Measurements from ENCODE around the gene HBEGF. TPM values are rescaled to one million over a fixed set of nuclear protein-coding genes. Genes with fewer than 3 reads are reported as not detected.
"Not testable (repeated sequence)": the region's sequence is repeated elsewhere in the genome, so short reads cannot be mapped to it uniquely, and the experiment has no call there.

HBEGF gene
- total RNA-seq, 1 experiment from 2014 or later = 1.8 TPM

DNA sequence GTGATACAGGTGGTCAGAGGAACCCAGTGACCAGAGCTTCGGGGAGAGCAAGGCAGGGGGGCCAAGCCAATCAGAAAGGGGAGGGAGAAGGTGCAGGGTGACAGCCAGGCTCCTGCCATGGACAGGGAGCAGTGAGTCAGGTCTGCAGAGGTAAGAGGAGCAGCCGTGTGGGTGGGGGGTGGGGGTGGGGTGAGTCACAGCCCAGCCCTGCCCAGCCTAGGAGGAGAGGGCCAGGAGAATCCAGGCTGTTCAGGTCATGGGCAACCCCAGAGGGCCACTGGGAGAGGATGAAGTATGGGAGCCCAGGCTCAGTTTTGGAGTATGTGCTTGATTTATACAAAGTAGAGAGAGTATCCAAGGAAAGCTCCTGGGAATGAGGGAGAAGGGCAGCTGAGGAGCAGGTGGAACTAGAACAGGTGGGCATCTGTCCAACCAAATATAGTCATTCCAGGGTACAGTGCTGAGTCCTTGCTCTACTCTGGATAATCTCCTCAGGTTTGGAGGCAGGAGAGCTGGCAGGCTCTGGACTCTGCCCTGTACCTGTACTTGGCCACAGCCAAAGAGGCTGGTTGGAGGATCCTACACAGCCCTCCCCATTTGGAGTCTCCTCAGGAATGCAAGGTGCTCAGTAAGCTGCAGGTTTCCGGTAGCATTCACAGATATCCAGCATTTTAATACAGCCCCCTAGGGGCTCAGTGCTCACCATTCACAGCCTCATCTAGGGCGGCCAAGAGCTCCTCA lies 1.6 kb downstream of the HBEGF start:
- H3K4me3 ChIP-seq (ENCODE audit: low read length) = no peak overlapping the region
- peaks cover 27% of the 10 kb centered on the region for H3K4me1 ChIP-seq (ENCODE audit: low read length)
- no peaks in the 10 kb centered on the region for H3K9me3 ChIP-seq (ENCODE audit: low read length)
- no peaks in the 10 kb centered on the region for H3K36me3 ChIP-seq (ENCODE audit: insufficient read depth, low read length)
- no peaks in the 10 kb centered on the region for H3K27me3 ChIP-seq (ENCODE audit: low read length)
- H3K79me2 ChIP-seq (ENCODE audit: low read length) = no peaks in the 10 kb centered on the region
- H3K9me2 ChIP-seq (replicated peaks; ENCODE audit: insufficient read depth, low read length) = no peaks in the 10 kb centered on the region
- no peak for DNase-seq
- H3K27ac ChIP-seq (ENCODE audit: low read length) = no peak overlapping the region
- H2AFZ ChIP-seq (ENCODE audit: low read length) = no peak overlapping the region
- H3K4me2 ChIP-seq (ENCODE audit: low read depth, low read length, poor library complexity, severe bottlenecking) = no peak overlapping the region
- H3K9ac ChIP-seq (ENCODE audit: low read length) = no peak overlapping the region
- H4K20me1 ChIP-seq (ENCODE audit: insufficient read depth, low read depth, low read length) = no peaks in the 10 kb centered on the region

DNA sequence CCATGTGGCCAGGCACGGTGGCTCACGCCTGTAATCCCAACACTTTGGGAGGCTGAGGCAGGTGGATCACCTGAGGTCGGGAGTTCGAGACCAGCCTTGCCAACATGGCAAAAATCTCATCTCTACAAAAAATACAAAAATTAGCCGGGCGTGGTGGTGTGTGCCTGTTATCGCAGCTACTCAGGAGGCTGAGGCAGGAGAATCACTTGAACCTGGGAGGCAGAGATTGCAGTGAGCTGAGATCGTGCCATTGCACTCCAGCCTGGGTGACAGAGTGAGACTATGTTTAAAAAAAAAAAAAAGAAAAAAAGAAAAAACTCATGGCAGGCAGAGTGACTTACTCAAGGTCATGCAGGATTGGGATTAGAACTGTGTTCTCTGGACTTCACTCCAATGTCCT lies 2.6 kb downstream of the HBEGF start:
- peaks cover 27% of the 10 kb centered on the region for H3K4me1 ChIP-seq (ENCODE audit: low read length)
- not testable (repeated sequence) for H3K27ac ChIP-seq (ENCODE audit: low read length); H2AFZ ChIP-seq (ENCODE audit: low read length); H3K9me2 ChIP-seq (replicated peaks; ENCODE audit: insufficient read depth, low read length); H4K20me1 ChIP-seq (ENCODE audit: insufficient read depth, low read depth, low read length); H3K9me3 ChIP-seq (ENCODE audit: low read length); H3K79me2 ChIP-seq (ENCODE audit: low read length); H3K36me3 ChIP-seq (ENCODE audit: insufficient read depth, low read length); H3K9ac ChIP-seq (ENCODE audit: low read length); H3K27me3 ChIP-seq (ENCODE audit: low read length); H3K4me3 ChIP-seq (ENCODE audit: low read length); DNase-seq; H3K4me2 ChIP-seq (ENCODE audit: low read depth, low read length, poor library complexity, severe bottlenecking)

DNA sequence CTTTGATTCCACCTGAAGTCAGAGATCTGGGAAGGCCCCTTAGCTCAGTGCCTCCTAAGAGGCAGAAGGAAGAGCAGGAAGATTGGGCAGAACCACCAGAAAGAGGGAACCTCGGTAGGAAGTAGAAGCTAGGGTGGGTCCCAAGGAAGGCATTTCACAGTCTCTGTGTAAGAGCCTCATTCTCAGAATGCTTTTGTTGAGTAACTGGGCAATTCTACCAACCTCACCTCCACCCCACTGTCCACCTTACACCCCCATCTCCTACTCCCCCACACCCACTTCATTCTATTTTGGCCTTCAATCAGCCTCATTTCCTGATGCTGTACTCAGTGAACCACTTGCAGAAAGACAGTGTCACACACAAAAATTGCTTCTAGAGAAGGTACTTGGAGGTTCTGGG lies 3.5 kb downstream of the HBEGF start:
- DNase-seq = no peak
- Histone ChIP-seq H3K4me2 (ENCODE audit: low read depth, low read length, poor library complexity, severe bottlenecking) (no peak overlapping the region), H3K27ac (ENCODE audit: low read length) (no peak overlapping the region), H3K27me3 (ENCODE audit: low read length) (no peaks in the 10 kb centered on the region), H3K79me2 (ENCODE audit: low read length) (no peaks in the 10 kb centered on the region), H3K9me3 (ENCODE audit: low read length) (no peaks in the 10 kb centered on the region), H2AFZ (ENCODE audit: low read length) (peak overlapping the region; percentile 85; the same call in 1 of the 2 replicates), H3K4me1 (ENCODE audit: low read length) (peaks cover 27% of the 10 kb centered on the region), H4K20me1 (ENCODE audit: insufficient read depth, low read depth, low read length) (no peaks in the 10 kb centered on the region), H3K9ac (ENCODE audit: low read length) (no peak overlapping the region), H3K36me3 (ENCODE audit: insufficient read depth, low read length) (no peaks in the 10 kb centered on the region), H3K9me2 (replicated peaks; ENCODE audit: insufficient read depth, low read length) (no peaks in the 10 kb centered on the region), H3K4me3 (ENCODE audit: low read length) (no peak overlapping the region)

DNA sequence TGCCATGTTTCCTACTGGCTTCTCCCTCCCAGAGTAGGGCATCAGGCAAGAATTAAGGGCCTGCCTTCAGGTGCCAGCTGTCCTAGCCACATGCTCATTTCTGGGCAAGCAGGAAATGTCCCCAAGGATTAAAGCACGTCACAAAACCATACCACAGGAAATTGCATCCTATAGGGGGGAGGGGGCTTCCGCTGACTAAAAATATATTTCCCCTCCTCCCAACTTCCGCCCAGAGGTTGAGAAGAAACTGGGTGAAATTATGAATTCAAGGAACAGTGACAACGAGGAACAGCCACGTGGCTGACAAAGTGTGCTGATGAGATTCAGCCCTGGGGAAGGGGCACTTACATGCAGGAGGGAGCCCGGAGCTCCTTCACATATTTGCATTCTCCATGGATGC lies 4.1 kb downstream of the HBEGF start:
- no peaks in the 10 kb centered on the region for H3K27me3 ChIP-seq (ENCODE audit: low read length)
- H3K79me2 ChIP-seq (ENCODE audit: low read length) = no peaks in the 10 kb centered on the region
- DNase-seq = peak; percentile 71
- no peak overlapping the region for H3K9ac ChIP-seq (ENCODE audit: low read length)
- H3K4me1 ChIP-seq (ENCODE audit: low read length) = peaks cover 24% of the 10 kb centered on the region
- H3K9me2 ChIP-seq (replicated peaks; ENCODE audit: insufficient read depth, low read length) = no peaks in the 10 kb centered on the region
- H2AFZ ChIP-seq (ENCODE audit: low read length) = peak overlapping the region; percentile 85; the same call in 1 of the 2 replicates
- no peak overlapping the region for H3K27ac ChIP-seq (ENCODE audit: low read length)
- no peaks in the 10 kb centered on the region for H4K20me1 ChIP-seq (ENCODE audit: insufficient read depth, low read depth, low read length)
- no peak overlapping the region for H3K4me3 ChIP-seq (ENCODE audit: low read length)
- H3K4me2 ChIP-seq (ENCODE audit: low read depth, low read length, poor library complexity, severe bottlenecking) = peak overlapping the region; percentile 34
- no peaks in the 10 kb centered on the region for H3K9me3 ChIP-seq (ENCODE audit: low read length)
- H3K36me3 ChIP-seq (ENCODE audit: insufficient read depth, low read length) = no peaks in the 10 kb centered on the region

DNA sequence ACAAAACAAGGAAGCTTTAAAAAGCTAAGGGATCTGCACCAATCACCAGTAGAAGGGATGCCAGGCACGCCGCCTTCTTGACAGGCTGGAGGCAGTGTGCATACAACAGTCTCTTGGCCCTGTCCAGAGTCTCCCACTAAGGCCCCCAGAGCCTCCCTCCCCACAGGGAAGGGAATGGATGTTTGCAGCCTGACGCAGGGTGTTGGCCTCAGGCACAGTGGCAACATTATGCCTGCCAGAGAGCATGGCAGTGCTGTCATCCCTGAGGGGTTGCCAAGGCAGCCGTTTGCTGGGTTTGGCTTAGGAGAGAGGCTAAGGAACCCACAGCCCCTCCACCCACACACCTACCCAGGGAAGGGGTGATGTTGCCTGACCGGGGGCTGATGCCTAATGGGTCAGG lies 4.8 kb downstream of the HBEGF start:
- Histone ChIP-seq H4K20me1 (ENCODE audit: insufficient read depth, low read depth, low read length) (no peaks in the 10 kb centered on the region), H3K9ac (ENCODE audit: low read length) (no peak overlapping the region), H3K79me2 (ENCODE audit: low read length) (no peaks in the 10 kb centered on the region), H3K4me3 (ENCODE audit: low read length) (no peak overlapping the region), H3K9me2 (replicated peaks; ENCODE audit: insufficient read depth, low read length) (no peaks in the 10 kb centered on the region), H3K27me3 (ENCODE audit: low read length) (no peaks in the 10 kb centered on the region), H3K27ac (ENCODE audit: low read length) (no peak overlapping the region), H3K4me2 (ENCODE audit: low read depth, low read length, poor library complexity, severe bottlenecking) (no peak overlapping the region), H3K4me1 (ENCODE audit: low read length) (peaks cover 18% of the 10 kb centered on the region), H3K36me3 (ENCODE audit: insufficient read depth, low read length) (no peaks in the 10 kb centered on the region), H2AFZ (ENCODE audit: low read length) (no peak overlapping the region), H3K9me3 (ENCODE audit: low read length) (no peaks in the 10 kb centered on the region)
- no peak for DNase-seq

DNA sequence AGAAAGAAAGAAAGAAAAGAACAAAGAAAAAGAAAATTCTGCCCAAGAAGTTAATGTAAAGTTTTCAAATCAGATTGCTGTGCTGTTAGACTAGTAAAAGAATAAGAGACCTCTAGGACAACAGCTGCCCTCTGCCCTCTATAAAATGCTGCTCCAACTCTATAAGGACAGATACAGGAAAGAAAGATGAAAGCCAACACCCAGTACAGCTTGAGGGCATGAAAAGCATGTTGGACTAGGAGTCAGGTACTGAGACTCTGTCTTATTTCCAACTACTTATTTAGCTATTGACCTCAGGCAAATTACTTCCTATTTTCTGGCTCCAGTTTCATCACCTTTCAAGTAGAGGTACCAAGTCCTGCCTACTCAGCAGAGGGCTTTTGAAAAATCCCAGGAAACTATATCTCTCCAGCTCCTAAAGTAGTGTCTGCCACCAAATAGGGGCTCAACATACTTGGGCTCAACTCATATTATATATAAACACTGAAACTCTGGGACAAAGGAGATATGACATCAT lies 5.7 kb downstream of the HBEGF start:
- Histone ChIP-seq H3K27me3 (ENCODE audit: low read length) (no peaks in the 10 kb centered on the region), H2AFZ (ENCODE audit: low read length) (no peak overlapping the region), H3K27ac (ENCODE audit: low read length) (no peak overlapping the region), H3K4me3 (ENCODE audit: low read length) (no peak overlapping the region), H4K20me1 (ENCODE audit: insufficient read depth, low read depth, low read length) (no peaks in the 10 kb centered on the region), H3K36me3 (ENCODE audit: insufficient read depth, low read length) (no peaks in the 10 kb centered on the region), H3K79me2 (ENCODE audit: low read length) (no peaks in the 10 kb centered on the region), H3K9me2 (replicated peaks; ENCODE audit: insufficient read depth, low read length) (no peaks in the 10 kb centered on the region), H3K9me3 (ENCODE audit: low read length) (no peaks in the 10 kb centered on the region), H3K4me2 (ENCODE audit: low read depth, low read length, poor library complexity, severe bottlenecking) (no peak overlapping the region), H3K9ac (ENCODE audit: low read length) (no peak overlapping the region), H3K4me1 (ENCODE audit: low read length) (peaks cover 15% of the 10 kb centered on the region)
- DNase-seq = no peak

DNA sequence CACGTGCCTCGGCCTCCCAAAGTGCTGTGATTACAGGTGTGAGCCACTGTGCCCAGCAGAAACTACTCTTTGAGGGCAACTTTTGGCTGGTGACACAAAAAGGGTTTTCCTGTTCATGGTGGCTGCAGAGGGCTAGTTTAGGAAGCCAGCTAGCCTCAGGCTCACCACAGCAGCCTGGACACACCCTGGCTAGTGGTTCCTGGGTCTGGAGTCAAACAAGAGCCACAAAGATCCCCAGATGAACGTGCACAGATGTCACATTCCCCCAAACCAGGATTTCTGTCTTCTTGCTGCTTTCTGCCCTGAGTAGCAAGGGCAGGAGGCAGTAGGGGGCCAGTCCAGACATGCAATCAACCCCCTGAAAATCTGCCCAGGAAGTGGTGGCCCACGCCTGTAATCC lies 6.8 kb downstream of the HBEGF start:
- H3K9ac ChIP-seq (ENCODE audit: low read length) = no peak overlapping the region
- H3K27me3 ChIP-seq (ENCODE audit: low read length) = no peaks in the 10 kb centered on the region
- H3K9me2 ChIP-seq (replicated peaks; ENCODE audit: insufficient read depth, low read length) = no peaks in the 10 kb centered on the region
- H3K79me2 ChIP-seq (ENCODE audit: low read length) = no peaks in the 10 kb centered on the region
- H3K4me1 ChIP-seq (ENCODE audit: low read length) = peaks cover 15% of the 10 kb centered on the region
- no peak for DNase-seq
- no peak overlapping the region for H2AFZ ChIP-seq (ENCODE audit: low read length)
- H3K4me2 ChIP-seq (ENCODE audit: low read depth, low read length, poor library complexity, severe bottlenecking) = no peak overlapping the region
- H3K4me3 ChIP-seq (ENCODE audit: low read length) = no peak overlapping the region
- H3K36me3 ChIP-seq (ENCODE audit: insufficient read depth, low read length) = no peaks in the 10 kb centered on the region
- no peaks in the 10 kb centered on the region for H3K9me3 ChIP-seq (ENCODE audit: low read length)
- H4K20me1 ChIP-seq (ENCODE audit: insufficient read depth, low read depth, low read length) = no peaks in the 10 kb centered on the region
- H3K27ac ChIP-seq (ENCODE audit: low read length) = no peak overlapping the region

DNA sequence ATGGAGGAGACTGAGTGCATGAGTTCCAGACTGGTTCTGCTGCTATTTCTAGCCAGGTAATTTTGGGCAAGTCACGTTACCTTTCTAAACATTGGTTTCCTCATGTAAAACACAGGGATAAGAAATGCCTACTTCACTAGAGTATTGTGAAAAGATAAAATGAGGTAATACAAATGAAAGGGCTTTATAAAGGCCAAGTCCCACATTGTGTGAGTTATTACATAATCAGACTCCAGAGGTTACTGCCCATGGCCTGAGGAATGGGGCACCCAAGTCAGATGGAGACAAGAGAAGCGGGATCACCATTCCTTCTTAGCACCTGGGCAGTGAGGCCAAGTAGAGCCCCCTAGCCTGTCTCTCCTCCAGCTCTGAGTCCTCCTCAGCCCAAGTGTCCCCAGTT lies 7.5 kb downstream of the HBEGF start:
- Histone ChIP-seq H3K9me2 (replicated peaks; ENCODE audit: insufficient read depth, low read length) (no peaks in the 10 kb centered on the region), H3K4me2 (ENCODE audit: low read depth, low read length, poor library complexity, severe bottlenecking) (no peak overlapping the region), H3K9ac (ENCODE audit: low read length) (no peak overlapping the region), H3K4me1 (ENCODE audit: low read length) (peaks cover 15% of the 10 kb centered on the region), H3K9me3 (ENCODE audit: low read length) (no peaks in the 10 kb centered on the region), H3K4me3 (ENCODE audit: low read length) (no peak overlapping the region), H2AFZ (ENCODE audit: low read length) (no peak overlapping the region), H3K79me2 (ENCODE audit: low read length) (no peaks in the 10 kb centered on the region), H3K27ac (ENCODE audit: low read length) (no peak overlapping the region), H3K27me3 (ENCODE audit: low read length) (no peaks in the 10 kb centered on the region), H4K20me1 (ENCODE audit: insufficient read depth, low read depth, low read length) (no peaks in the 10 kb centered on the region), H3K36me3 (ENCODE audit: insufficient read depth, low read length) (no peaks in the 10 kb centered on the region)
- DNase-seq = no peak

Data from Karpas-422 (cell line).